Hindlimb muscle (tissue), 1 donor: ENCODE results near the gene TMEM106A. TPM values are rescaled to one million over a fixed set of nuclear protein-coding genes. Genes with fewer than 3 reads are reported as not detected.

Experiments used
- polyA plus RNA-seq: library from polyadenylated mRNA; unstranded; fragments of 120-200 nt; gene quantifications from one replicate; pipeline ENCODE4 v1.2.1, GENCODE V29; 2013; ENCODE audit not compliant: insufficient read length

The TMEM106A gene
- polyA plus RNA-seq, 1 donor = 9.5 TPM

Other genes with a start within 250 kb of the TMEM106A start
- gene AARSD1, start 247.4 kb upstream of the TMEM106A start, polyA plus RNA-seq = 56.9 TPM
- 69.1 TPM for gene PTGES3L, start 231.8 kb upstream of the TMEM106A start, polyA plus RNA-seq
- 9.6 TPM for gene RUNDC1, start 231.3 kb upstream of the TMEM106A start, polyA plus RNA-seq
- gene RPL27, start 213.5 kb upstream of the TMEM106A start, polyA plus RNA-seq = 2,367 TPM
- 7.2 TPM for gene IFI35, start 205.1 kb upstream of the TMEM106A start, polyA plus RNA-seq
- gene VAT1, start 189.5 kb upstream of the TMEM106A start, polyA plus RNA-seq = 68.5 TPM
- gene RND2, start 186.6 kb upstream of the TMEM106A start, polyA plus RNA-seq = 0.45 TPM
- 9.6 TPM for gene BRCA1, start 86.5 kb upstream of the TMEM106A start, polyA plus RNA-seq
- 59.3 TPM for gene NBR1, start 40.7 kb upstream of the TMEM106A start, polyA plus RNA-seq
- 11.2 TPM for gene CCDC200, start 16.7 kb downstream of the TMEM106A start, polyA plus RNA-seq
- gene RNU2-1, start 22.1 kb downstream of the TMEM106A start, polyA plus RNA-seq = 2.1 TPM
- 10.7 TPM for gene ARL4D, start 187.1 kb downstream of the TMEM106A start, polyA plus RNA-seq